ENCODE data around the gene USP3. TPM values are rescaled to one million over a fixed set of nuclear protein-coding genes. Genes with fewer than 3 reads are reported as not detected.
"Not testable (repeated sequence)": the region's sequence is repeated elsewhere in the genome, so short reads cannot be mapped to it uniquely, and the experiment has no call there.

The USP3 gene
- total RNA-seq, 1 donor from 2014 or later, result 60.0 TPM

DNA sequence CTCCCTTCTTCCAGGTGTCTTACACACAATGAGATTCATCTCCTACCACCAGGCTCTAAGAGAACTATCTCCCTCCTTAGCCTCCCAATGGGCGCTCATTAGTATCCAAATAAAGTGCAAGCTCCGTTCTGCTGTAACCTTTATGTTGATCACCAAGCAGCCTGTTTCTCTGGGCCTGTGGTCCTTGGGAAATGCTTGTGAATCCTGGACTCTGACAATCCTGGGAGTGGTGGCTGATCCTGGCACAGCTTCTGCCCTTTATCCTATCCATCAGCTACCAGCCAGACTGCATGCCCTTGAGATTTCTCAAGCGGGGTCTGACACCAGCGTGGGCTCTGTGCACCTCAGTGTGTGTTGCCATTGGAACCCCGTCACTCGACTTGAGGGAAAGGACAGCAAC is 26.1 kb upstream of the USP3 start:
- no peak for DNase-seq

DNA sequence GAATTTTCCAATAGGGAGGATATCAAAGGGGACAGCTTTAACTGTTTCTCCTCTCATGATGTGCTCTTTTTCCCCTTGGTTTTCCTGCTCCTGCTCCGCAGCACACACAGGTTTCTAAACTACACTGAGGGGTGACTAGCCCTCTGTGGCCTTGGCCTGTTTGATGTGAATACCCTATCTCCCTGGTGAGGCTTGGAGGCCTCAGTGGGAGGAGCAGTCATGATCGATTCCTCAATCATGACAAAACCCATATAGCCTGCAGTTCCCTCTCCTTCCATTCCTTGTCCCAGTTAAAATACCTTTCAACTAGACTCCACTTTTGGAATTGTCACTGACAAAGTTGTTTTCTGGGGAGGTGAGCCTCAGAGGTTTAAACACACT is 24.0 kb upstream of the USP3 start:
- DNase-seq, result no peak

DNA sequence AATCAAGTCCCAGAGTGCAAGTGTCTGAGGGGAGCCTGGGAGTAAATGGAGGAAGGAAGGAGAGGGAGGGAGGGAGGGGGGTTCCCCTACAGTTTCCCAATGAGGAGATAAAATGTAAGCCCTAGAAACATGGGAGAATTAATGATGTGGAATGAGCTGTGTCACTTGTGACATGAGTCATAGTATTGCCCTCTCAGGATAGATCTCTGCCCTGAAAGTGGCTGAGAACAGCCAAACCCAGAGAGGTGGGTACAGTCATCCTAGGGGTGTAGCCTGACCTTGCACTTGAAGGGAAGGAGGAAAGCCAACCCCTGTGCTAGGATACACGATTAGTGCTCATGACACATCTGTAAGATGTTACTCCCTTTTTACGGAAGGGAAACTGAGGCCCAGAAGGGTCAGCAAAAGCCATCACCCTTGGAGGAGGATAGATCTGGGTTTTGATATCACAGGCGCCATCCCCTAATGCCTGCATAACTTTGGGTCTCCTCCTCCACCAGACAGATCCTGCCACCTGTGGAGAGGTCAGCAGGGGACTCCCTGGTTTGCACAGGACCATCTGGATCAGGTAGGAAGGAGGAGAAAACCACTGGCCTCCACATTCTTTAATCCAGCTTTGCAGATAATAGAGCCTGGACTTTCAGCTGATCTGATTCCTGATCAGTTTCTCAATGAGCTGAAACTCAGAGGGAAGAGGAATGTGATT is 23.1 kb upstream of the USP3 start:
- DNase-seq, result no peak

DNA sequence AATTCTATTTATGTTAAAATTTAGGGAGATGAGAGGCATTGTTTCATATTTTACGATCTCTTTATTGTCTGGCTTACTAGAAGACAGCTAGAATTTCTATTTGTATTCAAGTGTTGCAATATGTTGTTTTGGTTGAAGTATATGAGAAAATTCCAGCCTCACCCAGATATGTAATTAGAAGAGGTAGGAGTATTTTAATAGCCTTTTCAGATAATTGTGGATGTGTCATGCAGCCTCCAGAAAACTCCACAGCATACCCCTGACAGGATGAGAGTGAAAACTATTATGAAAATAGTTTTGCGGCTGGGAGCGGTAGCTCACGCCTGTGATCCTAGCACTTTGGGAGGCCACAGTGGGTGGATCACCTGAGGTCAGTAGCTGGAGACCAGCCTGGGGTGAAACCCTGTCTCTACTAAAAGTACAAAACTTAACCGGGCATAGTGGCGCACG is 21.5 kb upstream of the USP3 start:
- DNase-seq, result no peak

DNA sequence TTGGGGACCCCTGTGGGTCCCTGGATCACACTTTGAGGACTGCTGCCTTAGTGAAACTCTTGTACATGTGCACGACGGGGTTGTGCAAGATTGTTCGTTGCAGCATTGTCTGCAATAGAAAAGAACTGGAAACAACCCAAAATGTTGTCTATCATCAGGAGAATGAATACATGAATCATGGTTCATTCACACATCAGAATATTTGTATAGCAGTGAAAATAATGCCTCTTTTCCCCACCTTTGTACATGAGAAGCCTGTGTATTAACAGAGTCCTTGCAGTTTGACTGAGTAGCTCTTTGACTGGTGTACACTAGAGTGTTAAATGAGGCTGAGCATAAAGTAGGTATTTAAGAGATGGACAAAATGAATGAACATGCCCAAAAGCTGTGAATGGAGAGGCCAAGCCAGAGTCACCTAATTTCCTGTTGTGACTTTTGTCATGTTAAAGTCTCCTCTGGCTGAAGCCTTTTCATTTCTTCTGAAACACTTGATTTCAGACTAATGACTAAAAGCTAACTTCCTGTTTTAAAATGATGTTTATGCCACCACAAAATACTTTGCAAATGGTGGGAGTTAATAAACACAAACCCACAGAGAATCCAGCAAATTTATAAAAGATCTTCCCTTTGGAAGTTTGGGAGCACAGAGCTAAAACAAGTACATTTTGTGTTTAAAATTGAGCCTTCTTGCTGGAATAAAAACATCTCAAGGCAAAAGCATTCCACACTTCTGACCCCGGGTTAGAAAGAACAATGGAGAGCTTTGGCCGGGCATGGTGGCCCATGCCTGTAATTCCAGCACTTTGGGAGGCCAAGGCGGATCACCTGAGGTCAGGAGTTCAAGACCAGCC is 20.6 kb upstream of the USP3 start:
- DNase-seq, result no peak

DNA sequence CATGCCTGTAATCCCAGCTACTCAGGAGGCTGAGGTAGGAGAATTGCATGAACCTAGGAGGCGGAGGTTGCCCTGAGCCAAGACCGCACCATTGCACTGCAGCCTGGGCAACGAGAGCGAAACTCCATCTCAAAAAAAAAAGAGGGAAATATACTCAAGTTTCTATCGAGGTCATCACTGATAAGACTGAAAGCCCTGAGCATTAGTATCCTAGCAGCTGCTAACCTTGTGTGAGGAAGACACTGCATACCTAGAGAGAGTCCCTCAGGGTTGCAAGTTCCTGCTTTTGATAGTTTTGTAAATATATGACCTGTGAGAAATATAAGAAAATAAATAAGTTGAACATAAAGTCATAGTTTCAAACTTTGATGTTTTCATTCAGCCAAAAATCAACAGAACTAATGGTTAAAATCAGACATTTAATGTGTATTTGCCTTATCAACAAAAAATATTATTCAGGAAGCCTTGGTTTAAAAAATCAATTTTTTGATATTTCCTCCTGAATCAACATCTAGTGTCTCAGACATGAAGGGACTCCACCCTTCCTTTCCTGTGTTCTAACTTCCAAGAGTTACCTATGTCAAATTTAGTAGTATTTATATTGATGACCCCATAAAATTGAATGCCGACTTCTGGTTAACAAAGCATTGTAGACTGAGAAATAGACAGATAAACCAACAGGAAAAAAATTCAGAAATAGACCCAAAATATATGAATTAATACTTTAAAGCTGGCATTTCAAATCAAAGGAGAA is 19.8 kb upstream of the USP3 start:
- no peak for DNase-seq

DNA sequence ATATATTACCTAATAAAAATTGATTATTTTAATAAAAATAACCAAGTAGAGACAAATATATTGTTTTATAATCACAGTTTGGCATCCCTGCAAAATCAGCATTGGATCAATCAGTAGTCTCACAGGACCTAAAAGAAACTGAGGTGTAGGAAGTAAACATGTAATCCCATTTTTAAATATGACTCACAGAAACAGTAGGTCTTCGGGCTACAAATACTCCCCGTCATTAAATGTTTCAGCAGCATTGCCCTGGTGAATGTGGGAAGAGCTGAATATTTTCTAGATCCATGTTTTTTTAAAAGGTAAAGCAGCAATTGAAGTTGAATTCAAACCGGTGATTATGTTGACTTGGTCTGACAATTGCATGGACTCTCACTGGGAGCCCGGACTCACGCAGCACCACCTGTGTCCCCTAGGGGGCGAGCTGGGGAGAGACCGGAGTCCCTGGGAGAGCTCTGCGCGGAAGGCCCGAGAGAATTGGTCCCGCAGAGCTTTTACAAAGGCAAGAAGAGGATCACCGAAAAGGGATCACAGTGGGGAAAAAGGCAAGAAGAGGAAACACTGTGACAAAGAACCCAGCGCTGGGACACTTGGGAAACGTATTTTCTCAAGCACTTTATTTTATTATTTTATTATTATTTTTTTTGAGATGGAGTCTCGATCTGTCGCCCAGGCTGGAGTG is 17.2 kb upstream of the USP3 start:
- DNase-seq, result peak; percentile 84

DNA sequence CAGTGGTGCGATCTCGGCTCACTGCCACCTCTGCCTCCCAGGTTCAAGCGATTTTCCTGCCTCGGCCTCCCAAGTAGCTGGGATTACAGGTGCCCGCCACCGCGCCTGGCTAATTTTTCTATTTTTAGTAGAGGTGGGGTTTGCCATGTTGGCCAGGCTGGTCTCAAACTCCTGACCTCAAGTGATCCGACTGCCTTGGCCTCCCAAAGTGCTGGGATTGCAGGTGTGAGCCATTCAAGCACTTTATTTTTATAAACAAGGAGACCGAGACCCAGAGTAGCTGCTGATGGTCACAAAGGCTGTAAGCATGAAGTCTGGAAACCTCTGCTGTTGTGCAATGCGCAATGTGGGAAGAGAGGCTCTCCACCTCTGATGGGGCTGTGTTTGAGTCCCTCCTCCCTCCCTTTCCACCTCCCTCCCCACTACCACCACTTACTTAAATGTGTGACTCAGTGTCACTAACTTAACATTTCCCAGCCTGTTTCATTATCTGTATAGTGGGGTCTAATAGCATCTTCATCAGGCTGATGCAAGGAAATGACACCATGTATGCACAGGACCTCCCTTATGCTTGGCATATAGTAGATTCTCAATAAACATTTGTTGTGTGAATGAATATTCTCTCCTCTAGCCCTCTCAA is 16.5 kb upstream of the USP3 start:
- DNase-seq, result not testable (repeated sequence)

DNA sequence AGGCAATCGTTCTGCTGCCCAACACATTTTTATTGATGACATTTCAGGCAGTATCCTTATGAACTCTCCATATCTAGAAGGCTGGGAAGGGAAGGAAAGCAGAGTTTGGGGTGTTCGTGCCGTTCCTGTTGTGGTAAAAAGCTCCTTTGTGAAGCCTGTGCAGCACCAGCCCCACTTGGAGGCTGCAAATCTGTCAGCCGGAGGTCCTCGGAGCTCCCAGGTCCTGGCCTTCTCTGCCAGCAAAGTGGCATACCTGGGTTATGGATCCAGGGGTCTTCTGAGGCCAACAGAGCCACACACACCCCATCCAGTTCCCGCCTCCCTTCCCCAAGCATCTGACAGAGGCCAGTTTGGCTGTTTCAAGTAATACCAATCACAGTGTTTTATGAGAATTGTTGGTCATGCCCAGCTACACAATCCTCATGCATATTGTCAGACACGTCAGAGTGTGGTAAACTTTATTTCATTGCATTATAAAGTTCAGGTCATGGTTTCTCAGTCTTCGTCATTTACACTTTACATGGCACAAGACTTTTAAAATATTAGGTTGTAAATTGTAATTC is 15.9 kb upstream of the USP3 start:
- DNase-seq, result no peak

DNA sequence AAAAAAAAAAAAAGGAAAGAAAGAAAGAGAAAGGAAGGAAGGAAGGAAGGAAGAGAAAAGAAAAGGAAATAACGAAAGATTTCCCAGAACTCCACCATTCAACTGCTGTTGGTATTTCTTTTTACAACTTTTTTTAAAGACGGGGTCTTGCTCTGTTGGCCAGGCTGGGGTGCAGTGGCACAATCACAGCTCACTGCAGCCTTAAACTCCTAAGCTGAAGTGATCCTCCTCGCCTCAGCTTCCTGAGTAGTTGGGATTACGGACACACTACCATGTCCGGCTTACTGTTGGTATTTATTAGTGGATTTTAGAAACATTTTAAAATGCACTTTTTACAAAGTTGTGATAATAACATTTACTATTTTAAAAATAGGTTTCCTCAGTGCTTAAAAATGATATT is 15.0 kb upstream of the USP3 start:
- DNase-seq, result no peak

DNA sequence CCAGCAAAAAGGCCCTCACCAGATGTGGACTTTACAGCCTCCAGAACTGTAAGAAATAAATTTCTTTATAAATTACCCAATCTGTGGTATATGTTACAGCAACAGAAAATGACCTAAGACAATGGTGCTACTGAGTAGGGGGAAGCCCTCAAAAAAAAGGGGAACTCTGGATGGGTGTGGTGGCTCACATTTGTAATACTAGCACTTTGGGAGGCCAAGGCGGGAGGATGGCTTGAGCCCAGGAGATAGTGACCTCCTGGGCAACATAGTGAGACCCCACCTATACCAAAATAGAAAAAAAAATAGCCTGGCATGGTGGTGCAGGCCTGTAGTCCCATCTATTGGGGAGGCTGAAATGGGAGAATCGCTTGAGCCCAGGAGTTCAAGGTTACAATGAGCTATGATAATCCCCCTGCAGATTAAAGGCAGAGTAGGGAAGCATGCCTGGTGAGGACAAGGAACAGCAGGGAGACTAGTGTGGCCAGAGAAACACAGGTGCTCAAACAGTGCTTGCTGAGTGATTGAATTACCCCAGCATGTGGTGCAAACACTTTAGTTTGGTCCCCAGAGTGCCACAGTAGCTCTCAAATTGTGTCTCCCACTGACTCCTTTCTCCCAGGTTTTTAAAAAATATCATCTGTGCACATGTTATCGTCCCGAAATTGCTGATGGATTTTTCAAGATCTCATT is 13.9 kb upstream of the USP3 start:
- no peak for DNase-seq

DNA sequence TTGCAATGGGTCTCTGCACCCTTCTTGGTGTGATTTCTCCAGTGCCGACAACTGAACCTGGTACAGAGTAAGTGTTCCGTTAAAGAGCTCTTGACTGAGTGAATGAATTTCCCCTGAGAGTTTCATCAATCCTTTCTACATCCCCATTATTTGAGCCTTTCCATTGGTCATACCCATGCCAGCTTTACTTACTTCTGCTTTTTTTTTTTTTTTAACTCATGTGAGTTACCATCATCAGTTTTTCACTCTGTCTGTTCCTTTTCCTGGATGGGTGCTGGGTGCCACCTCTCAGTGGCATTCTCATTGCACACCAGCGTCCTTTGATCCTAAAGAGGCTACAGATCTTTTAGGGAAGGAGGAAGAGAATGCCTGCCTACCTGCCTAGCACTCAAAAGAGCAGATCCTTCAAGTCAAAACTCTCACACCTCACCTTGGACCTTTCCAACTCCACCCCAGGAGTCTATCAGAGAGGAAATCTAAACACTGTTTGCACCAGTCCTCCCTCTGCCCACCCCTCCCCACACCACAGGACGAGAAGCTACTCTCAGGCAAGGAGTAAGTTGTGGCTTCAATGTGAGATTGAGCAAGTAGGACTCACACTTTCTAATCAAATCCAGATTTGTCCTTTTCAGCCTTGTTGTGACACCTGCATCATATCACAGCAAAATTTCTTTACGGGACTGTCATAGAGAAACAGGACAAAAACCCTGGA is 13.1 kb upstream of the USP3 start:
- no peak for DNase-seq

DNA sequence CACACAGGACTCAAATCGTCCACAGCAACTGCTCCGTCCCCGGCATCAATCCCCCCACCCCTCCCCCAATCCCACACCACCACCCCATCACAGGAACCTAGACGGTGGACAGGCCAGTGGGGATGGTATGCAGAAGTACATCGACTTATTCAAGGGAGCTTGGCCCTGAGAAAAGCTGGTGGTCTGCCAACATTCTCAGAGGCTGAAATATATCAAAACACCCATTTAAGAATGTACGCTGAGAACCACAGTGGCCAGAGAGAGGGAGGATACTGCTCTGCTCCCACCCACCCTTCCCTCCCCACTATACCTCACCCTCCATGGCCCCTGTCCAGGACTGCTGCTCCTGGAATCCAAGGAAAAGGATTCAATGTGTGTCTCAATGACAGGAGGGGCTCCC is 12.4 kb upstream of the USP3 start:
- DNase-seq, result peak; percentile 18

DNA sequence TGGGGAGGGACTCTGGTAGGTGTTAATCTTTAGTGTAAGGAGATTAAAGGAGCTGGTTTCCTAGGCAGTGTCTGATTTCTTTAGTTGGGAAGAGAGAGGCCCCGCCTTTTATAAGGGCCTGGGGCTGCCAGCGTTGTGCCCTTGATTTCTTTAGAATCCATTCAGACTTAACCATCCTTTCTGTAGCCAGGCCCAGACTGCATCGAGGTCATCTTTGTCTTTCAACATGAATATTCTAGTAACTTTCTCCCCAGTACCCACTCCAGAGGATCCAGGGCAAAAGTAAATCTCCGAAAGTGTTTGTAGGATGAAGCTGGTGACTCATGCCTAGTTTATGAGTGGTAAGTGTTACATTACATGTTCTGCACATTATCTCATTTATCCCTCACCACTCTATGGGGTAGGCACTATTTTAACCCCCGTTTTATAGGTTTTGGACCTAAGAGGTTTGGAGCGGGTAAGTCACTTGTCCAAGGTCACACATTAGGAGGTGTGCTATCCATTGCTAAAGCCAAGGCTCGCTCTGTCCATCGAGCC is 11.8 kb upstream of the USP3 start:
- no peak for DNase-seq

DNA sequence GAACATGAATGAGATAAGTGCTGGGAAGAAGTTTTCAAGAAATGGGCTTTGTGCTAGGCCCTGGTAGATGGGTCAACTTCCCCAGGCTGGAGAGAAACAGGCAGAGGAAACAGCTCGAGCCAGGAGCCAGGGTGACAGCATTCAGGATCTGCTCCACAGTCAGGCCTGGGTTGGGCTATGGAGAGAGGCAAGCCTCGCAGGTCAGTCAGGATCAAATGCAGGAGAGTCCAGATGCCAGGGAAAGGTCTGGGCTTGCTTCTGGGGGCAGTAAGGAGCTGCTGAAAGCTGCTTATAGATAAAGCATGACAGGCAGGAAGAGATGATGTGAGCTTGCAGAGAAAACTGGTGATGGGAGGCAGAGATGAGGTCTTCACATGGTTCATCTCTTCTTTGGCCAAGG is 11.0 kb upstream of the USP3 start:
- DNase-seq, result no peak

DNA sequence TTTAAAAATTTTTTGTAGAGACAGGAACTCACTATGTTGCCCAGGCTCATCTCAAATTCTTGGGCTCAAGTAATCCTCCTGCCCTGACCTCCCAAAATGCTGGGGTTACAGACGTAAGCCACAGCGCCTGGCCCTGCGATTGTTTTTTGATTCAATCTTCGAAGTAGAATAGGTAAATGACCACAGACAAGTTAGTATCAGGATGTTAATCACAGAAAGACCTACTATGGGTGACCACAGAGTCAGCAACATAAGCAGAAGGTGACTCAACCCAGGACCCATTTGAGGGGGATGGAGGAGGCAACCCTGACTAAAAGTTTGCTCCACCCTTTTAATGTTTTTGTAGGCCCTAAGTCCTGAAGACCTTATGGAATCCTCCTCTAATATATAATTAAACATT is 10.0 kb upstream of the USP3 start:
- no peak for DNase-seq

DNA sequence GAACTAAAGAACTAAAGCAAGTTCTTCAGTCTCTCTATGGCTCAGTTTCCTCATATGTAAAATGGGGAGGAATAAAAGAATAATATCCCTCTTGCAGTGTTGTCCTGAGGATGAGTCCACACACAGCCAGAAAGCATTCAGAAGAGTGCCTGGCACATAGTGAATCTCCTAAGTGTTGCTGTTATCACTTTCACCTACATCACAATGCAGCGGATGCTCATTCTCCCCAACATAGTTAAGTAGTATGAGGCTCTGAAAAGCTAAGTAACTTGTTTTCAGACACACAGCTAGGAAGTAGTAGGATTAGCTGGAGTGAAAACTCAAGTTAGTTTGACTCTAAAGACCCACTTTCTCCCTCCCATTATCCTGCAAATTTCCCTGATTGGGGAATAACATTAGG is 9.1 kb upstream of the USP3 start:
- DNase-seq, result no peak

DNA sequence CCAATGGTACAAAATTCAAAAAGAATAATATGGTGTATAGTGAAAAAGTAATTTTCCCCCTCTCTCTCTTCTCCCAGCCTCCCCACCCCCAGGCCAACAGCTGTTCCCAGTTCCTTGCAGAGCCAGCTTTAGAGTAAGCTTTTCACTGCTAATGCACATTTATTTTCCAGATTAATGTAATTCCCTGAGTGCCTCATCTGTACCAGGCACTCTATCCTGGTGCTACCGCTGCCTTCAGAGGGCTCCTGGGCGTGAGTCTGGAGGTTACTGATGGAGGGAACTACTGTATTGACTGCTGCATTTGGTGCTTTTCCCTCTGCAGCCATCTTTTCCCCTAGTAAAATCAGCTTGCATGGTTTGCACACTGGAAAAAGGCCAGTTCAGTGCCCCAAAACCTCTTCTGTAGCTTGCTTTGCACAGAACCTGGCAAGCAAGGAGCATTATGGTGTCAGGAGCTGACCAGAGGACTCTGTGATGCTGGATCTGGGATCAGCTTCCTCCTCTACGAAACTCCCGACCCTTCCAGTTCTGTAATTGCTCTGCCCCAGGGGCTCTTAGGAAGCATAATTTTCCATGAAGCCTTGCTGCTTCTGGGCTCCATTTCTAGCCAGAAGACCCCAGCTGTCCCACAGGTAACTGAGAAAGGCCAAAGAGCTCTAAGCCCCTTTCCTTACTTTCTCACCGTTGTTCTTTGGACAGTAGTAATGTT is 8.5 kb upstream of the USP3 start:
- peak; percentile 39 for DNase-seq
